T-helper 1 cell treated with Interleukin-12 subunit alpha and Interleukin-12 subunit beta and Interleukin-4 antibody, amounts not matched to agents 30 μg/mL and 1 μg/mL, for 36 hours (primary cell): Measurements from ENCODE around the gene ZNF662.
"Not testable (repeated sequence)": the region's sequence is repeated elsewhere in the genome, so short reads cannot be mapped to it uniquely, and the experiment has no call there.

Source experiments
- H3K27ac Mint-ChIP-seq: one replicate; pipeline ENCODE4 v1.8.0; 2021; ENCODE audit warnings: mild to moderate bottlenecking, mixed read lengths
- H3K27me3 Mint-ChIP-seq: one replicate; pipeline ENCODE4 v1.8.0; 2021; ENCODE audit warnings: low read depth, mixed read lengths
- H3K36me3 Mint-ChIP-seq: one replicate; pipeline ENCODE4 v1.8.0; 2021; ENCODE audit warnings: low read depth, mixed read lengths
- H3K4me1 Mint-ChIP-seq: one replicate; pipeline ENCODE4 v1.8.0; 2021; ENCODE audit warnings: low read depth, mixed read lengths
- H3K4me3 Mint-ChIP-seq: one replicate; pipeline ENCODE4 v1.8.0; 2021; ENCODE audit warnings: mild to moderate bottlenecking, moderate library complexity, mixed read lengths
- H3K9me3 Mint-ChIP-seq: one replicate; pipeline ENCODE4 v1.8.0; 2021; ENCODE audit warnings: mixed read lengths

The ZNF662 gene

GRCh38 chr3:42877881-42878280, 28.1 kb upstream of the ZNF662 start:
- Mint-ChIP-seq H3K9me3 (no peaks in the 10 kb centered on the region), H3K27me3 (peaks cover 10% of the 10 kb centered on the region), H3K4me1 (peaks cover 12% of the 10 kb centered on the region), H3K36me3 (no peaks in the 10 kb centered on the region), H3K27ac (no peak overlapping the region), H3K4me3 (no peak overlapping the region)

- Mint-ChIP-seq H3K27ac (peak overlapping the region; percentile 46), H3K27me3 (peaks cover 10% of the 10 kb centered on the region), H3K36me3 (no peaks in the 10 kb centered on the region), H3K9me3 (no peaks in the 10 kb centered on the region), H3K4me1 (peaks cover 9% of the 10 kb centered on the region), H3K4me3 (peak overlapping the region; percentile 70)
Measured at GRCh38 chr3:42880183-42880582, 25.8 kb upstream of the ZNF662 start.

GRCh38 chr3:42880601-42881451, 25.1 kb upstream of the ZNF662 start:
- Mint-ChIP-seq H3K9me3 (no peaks in the 10 kb centered on the region), H3K27me3 (peaks cover 10% of the 10 kb centered on the region), H3K36me3 (no peaks in the 10 kb centered on the region), H3K27ac (peak overlapping the region; percentile 76), H3K4me1 (peaks cover 9% of the 10 kb centered on the region), H3K4me3 (peak overlapping the region; percentile 83)

- H3K27me3 Mint-ChIP-seq, H3K9me3 Mint-ChIP-seq: not testable (repeated sequence)
Measured at GRCh38 chr3:42883251-42883930, 22.6 kb upstream of the ZNF662 start.

GRCh38 chr3:42884324-42884723, 21.6 kb upstream of the ZNF662 start:
- H3K9me3 Mint-ChIP-seq, result no peaks in the 10 kb centered on the region
- no peaks in the 10 kb centered on the region for H3K36me3 Mint-ChIP-seq
- H3K4me3 Mint-ChIP-seq, result no peak overlapping the region
- peaks cover 9% of the 10 kb centered on the region for H3K4me1 Mint-ChIP-seq
- peaks cover 7% of the 10 kb centered on the region for H3K27me3 Mint-ChIP-seq
- H3K27ac Mint-ChIP-seq, result no peak overlapping the region

More at GRCh38 chr3:42883251-42883930, 22.6 kb upstream of the ZNF662 start:
- H3K27ac Mint-ChIP-seq, H3K4me3 Mint-ChIP-seq, H3K36me3 Mint-ChIP-seq, H3K4me1 Mint-ChIP-seq: not testable (repeated sequence)

- no peak overlapping the region for H3K4me3 Mint-ChIP-seq
- H3K36me3 Mint-ChIP-seq, result no peaks in the 10 kb centered on the region
- H3K27ac Mint-ChIP-seq, result no peak overlapping the region
- H3K9me3 Mint-ChIP-seq, result no peaks in the 10 kb centered on the region
- peaks cover 5% of the 10 kb centered on the region for H3K4me1 Mint-ChIP-seq
- peaks cover 9% of the 10 kb centered on the region for H3K27me3 Mint-ChIP-seq
Measured at GRCh38 chr3:42886294-42886822, 19.6 kb upstream of the ZNF662 start.

- Mint-ChIP-seq H3K36me3 (no peaks in the 10 kb centered on the region), H3K27ac (no peak overlapping the region), H3K27me3 (peaks cover 9% of the 10 kb centered on the region), H3K4me1 (peaks cover 2% of the 10 kb centered on the region), H3K9me3 (no peaks in the 10 kb centered on the region), H3K4me3 (no peak overlapping the region)
Measured at GRCh38 chr3:42887084-42887483, 18.9 kb upstream of the ZNF662 start.

GRCh38 chr3:42891042-42891441, 14.9 kb upstream of the ZNF662 start:
- Mint-ChIP-seq H3K9me3 (no peaks in the 10 kb centered on the region), H3K36me3 (no peaks in the 10 kb centered on the region), H3K27me3 (peaks cover 12% of the 10 kb centered on the region), H3K4me3 (no peak overlapping the region), H3K4me1 (peaks cover 4% of the 10 kb centered on the region), H3K27ac (no peak overlapping the region)

GRCh38 chr3:42892169-42892568, 13.8 kb upstream of the ZNF662 start:
- no peak overlapping the region for H3K27ac Mint-ChIP-seq
- H3K27me3 Mint-ChIP-seq, result peaks cover 12% of the 10 kb centered on the region
- no peaks in the 10 kb centered on the region for H3K9me3 Mint-ChIP-seq
- no peak overlapping the region for H3K4me3 Mint-ChIP-seq
- peaks cover 4% of the 10 kb centered on the region for H3K4me1 Mint-ChIP-seq
- H3K36me3 Mint-ChIP-seq, result no peaks in the 10 kb centered on the region

- Mint-ChIP-seq H3K27ac (no peak overlapping the region), H3K36me3 (no peaks in the 10 kb centered on the region), H3K27me3 (peaks cover 8% of the 10 kb centered on the region), H3K4me3 (no peak overlapping the region), H3K4me1 (peaks cover 4% of the 10 kb centered on the region), H3K9me3 (no peaks in the 10 kb centered on the region)
Measured at GRCh38 chr3:42892807-42893206, 13.1 kb upstream of the ZNF662 start.

GRCh38 chr3:42894698-42895579, 11.0 kb upstream of the ZNF662 start:
- Mint-ChIP-seq H3K27me3 (peaks cover 5% of the 10 kb centered on the region), H3K36me3 (no peaks in the 10 kb centered on the region), H3K4me1 (peaks cover 4% of the 10 kb centered on the region), H3K27ac (no peak overlapping the region), H3K4me3 (no peak overlapping the region), H3K9me3 (no peaks in the 10 kb centered on the region)

GRCh38 chr3:42895580-42895868, 10.4 kb upstream of the ZNF662 start:
- no peaks in the 10 kb centered on the region for H3K36me3 Mint-ChIP-seq
- peaks cover 4% of the 10 kb centered on the region for H3K4me1 Mint-ChIP-seq
- H3K27me3 Mint-ChIP-seq, result peaks cover 3% of the 10 kb centered on the region
- no peaks in the 10 kb centered on the region for H3K9me3 Mint-ChIP-seq
- H3K27ac Mint-ChIP-seq, result no peak overlapping the region
- H3K4me3 Mint-ChIP-seq, result no peak overlapping the region

GRCh38 chr3:42898896-42899675, 6.9 kb upstream of the ZNF662 start:
- Mint-ChIP-seq H3K4me3 (no peak overlapping the region), H3K36me3 (no peaks in the 10 kb centered on the region), H3K9me3 (peaks cover 10% of the 10 kb centered on the region), H3K4me1 (peaks cover 2% of the 10 kb centered on the region), H3K27ac (no peak overlapping the region), H3K27me3 (peaks cover 3% of the 10 kb centered on the region)
